ENCODE measurements around the gene ZNF576. TPM values are rescaled to one million over a fixed set of nuclear protein-coding genes. Genes with fewer than 3 reads are reported as not detected.

The ZNF576 gene
- total and polyA plus RNA-seq, 4 donors: 6.9 to 14.9 (median 10.9) TPM

- TF ChIP-seq FOXA1 (IDR thresholded peaks at IDR 0.05) (no peak), RAD21 (IDR thresholded peaks at IDR 0.05) (no peak), ZBTB33 (IDR thresholded peaks at IDR 0.05) (no peak), RXRA (IDR thresholded peaks at IDR 0.05) (no peak), NR2F2 (IDR thresholded peaks at IDR 0.05) (no peak)
- TF ChIP-seq, protein P1, sequence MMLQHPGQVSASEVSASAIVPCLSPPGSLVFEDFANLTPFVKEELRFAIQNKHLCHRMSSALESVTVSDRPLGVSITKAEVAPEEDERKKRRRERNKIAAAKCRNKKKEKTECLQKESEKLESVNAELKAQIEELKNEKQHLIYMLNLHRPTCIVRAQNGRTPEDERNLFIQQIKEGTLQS (IDR thresholded peaks at IDR 0.05): no peak
Observed at GRCh38 chr19:43595605-43595998, 793 bp upstream of the ZNF576 start (continued).

DNA sequence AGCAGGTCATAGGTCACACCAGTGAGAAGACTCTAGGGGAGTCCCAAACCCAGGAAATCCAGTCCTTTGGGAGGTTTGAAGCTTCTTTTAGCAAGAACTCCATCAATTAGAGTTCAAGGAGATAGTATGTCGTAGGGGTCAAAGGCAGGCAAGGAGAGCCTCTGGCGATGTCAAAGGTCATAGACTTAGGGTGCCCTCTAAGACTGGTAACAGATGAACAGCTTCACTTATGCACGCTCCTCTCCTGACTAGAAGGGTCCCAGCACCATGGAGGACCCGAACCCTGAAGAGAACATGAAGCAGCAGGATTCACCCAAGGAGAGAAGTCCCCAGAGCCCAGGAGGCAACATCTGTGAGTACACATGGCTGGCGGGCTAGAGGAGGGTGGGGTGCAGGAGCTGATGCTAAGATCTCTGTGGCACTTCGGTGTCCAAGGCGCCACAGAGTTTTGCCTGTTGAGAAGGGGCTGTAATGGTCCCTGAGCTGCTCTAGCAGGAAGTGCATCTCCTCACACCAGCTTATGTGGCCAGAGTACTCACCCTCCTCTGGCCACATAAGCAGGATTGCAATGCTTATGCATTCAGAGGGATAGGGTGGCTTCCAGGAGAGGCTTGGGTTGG, 557 bp downstream of the ZNF576 start:
- Histone ChIP-seq H3K4me1 (ENCODE audit: control insufficient read depth in 4 of 4, insufficient read depth in 4 of 4, low read length in 3 of 4) (peaks cover 6 to 40% (median 33%) of the 10 kb centered on the region in 4 donors), H3K27ac (ENCODE audit: low read depth in 1 of 2, low read length in 2 of 2) (peak overlapping the region; percentile 89 to 97), H3K27me3 (ENCODE audit: control insufficient read depth in 4 of 4, insufficient read depth in 4 of 4, low read length in 3 of 4) (no peaks in the 10 kb centered on the region), H3K9ac (ENCODE audit: low read depth in 1 of 2, low read length in 2 of 2) (peak overlapping the region; percentile 73 to 93), H3K36me3 (ENCODE audit: control insufficient read depth in 4 of 4, insufficient read depth in 3 of 4, low read depth in 1 of 4, low read length in 3 of 4) (peaks cover 8 to 21% (median 19%) of the 10 kb centered on the region in 4 donors), H3K9me3 (ENCODE audit: control insufficient read depth in 4 of 4, low read length in 3 of 4) (no peaks in the 10 kb centered on the region), H3K4me3 (ENCODE audit: low read depth in 1 of 3, low read length in 3 of 3) (peak overlapping the region; percentile 66 to 90 (median 78))
- WGBS: 29% methylated on average over 7 of the region's 7 CpGs
- TF ChIP-seq RAD21 (IDR thresholded peaks at IDR 0.05) (no peak), NR2F2 (IDR thresholded peaks at IDR 0.05) (no peak), RXRA (IDR thresholded peaks at IDR 0.05) (no peak), JUND (IDR thresholded peaks at IDR 0.05) (no peak), TAF1 (conservative IDR thresholded peaks at IDR 0.05) (no peak), HNF4G (IDR thresholded peaks at IDR 0.05) (no peak), EGR1 (IDR thresholded peaks at IDR 0.05; ENCODE audit: low read depth in 2 of 2) (no peak), HNF4A (conservative IDR thresholded peaks at IDR 0.05) (no peak), MAX (IDR thresholded peaks at IDR 0.05) (no peak), YY1 (IDR thresholded peaks at IDR 0.05) (no peak), FOXA2 (IDR thresholded peaks at IDR 0.05) (no peak), SP1 (IDR thresholded peaks at IDR 0.05) (no peak), GABPA (IDR thresholded peaks at IDR 0.05 in 1 of 2, conservative IDR thresholded peaks at IDR 0.05 in 1 of 2) (no peak), FOXA1 (IDR thresholded peaks at IDR 0.05) (no peak)
- TF ChIP-seq, protein P1 (IDR thresholded peaks at IDR 0.05): no peak
- TF ChIP-seq, protein P2, sequence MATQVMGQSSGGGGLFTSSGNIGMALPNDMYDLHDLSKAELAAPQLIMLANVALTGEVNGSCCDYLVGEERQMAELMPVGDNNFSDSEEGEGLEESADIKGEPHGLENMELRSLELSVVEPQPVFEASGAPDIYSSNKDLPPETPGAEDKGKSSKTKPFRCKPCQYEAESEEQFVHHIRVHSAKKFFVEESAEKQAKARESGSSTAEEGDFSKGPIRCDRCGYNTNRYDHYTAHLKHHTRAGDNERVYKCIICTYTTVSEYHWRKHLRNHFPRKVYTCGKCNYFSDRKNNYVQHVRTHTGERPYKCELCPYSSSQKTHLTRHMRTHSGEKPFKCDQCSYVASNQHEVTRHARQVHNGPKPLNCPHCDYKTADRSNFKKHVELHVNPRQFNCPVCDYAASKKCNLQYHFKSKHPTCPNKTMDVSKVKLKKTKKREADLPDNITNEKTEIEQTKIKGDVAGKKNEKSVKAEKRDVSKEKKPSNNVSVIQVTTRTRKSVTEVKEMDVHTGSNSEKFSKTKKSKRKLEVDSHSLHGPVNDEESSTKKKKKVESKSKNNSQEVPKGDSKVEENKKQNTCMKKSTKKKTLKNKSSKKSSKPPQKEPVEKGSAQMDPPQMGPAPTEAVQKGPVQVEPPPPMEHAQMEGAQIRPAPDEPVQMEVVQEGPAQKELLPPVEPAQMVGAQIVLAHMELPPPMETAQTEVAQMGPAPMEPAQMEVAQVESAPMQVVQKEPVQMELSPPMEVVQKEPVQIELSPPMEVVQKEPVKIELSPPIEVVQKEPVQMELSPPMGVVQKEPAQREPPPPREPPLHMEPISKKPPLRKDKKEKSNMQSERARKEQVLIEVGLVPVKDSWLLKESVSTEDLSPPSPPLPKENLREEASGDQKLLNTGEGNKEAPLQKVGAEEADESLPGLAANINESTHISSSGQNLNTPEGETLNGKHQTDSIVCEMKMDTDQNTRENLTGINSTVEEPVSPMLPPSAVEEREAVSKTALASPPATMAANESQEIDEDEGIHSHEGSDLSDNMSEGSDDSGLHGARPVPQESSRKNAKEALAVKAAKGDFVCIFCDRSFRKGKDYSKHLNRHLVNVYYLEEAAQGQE (IDR thresholded peaks at IDR 0.05): no peak
- TF ChIP-seq, protein P3, sequence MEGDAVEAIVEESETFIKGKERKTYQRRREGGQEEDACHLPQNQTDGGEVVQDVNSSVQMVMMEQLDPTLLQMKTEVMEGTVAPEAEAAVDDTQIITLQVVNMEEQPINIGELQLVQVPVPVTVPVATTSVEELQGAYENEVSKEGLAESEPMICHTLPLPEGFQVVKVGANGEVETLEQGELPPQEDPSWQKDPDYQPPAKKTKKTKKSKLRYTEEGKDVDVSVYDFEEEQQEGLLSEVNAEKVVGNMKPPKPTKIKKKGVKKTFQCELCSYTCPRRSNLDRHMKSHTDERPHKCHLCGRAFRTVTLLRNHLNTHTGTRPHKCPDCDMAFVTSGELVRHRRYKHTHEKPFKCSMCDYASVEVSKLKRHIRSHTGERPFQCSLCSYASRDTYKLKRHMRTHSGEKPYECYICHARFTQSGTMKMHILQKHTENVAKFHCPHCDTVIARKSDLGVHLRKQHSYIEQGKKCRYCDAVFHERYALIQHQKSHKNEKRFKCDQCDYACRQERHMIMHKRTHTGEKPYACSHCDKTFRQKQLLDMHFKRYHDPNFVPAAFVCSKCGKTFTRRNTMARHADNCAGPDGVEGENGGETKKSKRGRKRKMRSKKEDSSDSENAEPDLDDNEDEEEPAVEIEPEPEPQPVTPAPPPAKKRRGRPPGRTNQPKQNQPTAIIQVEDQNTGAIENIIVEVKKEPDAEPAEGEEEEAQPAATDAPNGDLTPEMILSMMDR (IDR thresholded peaks at IDR 0.05; ENCODE audit: low read depth, low read length, missing input control): no peak
- no peak for DNase-seq (ENCODE audit: low spot score)
